ELF-1 (cell line): ENCODE data around the gene LCE7A.

Experiments used
- DNase-seq: peaks from one replicate; pipeline ENCODE4 v3.0.0-alpha.2; 2016; ENCODE audit warnings: low read depth, low spot score

The LCE7A gene

DNA sequence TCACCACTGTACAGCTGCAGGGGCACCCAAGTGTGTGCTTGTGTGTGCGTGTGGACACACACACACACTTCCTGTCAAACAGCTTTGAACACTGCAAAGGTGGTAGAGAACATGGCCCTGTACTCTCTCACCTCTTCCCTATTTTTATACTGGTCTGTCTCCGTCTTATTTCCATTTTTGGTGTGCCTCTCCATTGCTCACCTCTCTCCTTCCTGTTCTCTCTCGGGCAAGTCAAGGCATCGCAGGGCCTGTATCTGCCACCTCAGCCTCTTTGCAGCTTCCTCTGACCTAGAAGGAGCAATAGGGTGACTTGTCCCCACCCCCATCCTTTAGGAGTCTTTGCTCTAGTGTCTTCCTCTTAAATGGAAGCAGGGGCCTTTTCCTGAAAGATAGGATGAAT lies 20.5 kb downstream of the LCE7A start:
- no peak for DNase-seq

DNA sequence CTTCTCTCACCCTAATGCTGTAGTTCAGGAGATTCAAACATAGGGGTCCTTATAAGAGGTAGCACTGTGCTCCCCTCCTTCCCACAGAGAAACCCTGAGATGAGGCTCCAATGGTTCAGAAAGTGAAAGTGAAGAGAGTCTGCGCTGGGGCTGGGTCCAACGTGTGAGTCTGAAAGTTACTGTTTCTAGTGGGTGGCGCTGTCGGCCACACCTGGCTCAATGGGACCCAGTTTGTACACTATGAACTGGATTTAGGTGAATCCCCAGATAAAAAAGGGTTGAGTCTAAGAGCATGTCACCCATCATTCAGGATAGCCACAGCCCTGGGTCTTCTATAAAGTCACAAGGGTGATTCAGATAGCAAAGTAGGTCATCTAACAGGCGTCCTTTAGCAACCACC lies 21.1 kb downstream of the LCE7A start:
- no peak for DNase-seq

DNA sequence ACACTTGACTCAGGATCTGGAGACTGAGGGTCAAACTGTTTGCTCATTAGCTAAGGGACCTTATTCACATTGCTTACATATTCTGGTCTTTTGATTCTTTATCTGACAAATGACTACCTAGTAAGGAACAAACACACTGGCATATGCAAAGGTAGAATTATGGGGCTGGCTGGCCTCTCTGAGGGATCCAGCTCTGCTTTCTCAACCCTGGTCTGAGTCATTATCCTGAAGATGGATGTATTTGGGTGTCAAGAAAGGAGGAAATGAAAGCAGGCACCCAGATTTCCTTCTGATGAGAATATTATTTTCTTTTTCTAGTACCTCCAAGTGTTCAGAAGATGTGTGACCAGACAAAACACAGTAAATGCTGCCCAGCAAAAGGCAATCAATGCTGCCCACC lies 24.3 kb downstream of the LCE7A start:
- no peak for DNase-seq

DNA sequence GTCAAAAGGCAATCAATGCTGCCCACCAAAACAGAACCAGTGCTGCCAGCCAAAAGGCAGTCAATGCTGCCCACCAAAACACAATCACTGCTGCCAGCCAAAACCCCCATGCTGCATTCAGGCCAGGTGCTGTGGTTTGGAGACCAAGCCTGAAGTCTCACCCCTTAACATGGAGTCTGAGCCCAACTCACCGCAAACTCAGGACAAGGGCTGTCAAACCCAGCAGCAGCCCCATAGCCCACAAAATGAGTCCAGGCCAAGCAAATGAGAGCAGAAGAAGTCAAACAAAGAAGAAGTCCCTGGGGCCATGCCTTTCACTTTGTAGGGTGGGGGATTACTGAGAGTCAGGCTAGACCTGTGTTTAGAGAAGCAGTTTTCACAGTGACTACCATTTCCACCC lies 24.7 kb downstream of the LCE7A start:
- DNase-seq = no peak

DNA sequence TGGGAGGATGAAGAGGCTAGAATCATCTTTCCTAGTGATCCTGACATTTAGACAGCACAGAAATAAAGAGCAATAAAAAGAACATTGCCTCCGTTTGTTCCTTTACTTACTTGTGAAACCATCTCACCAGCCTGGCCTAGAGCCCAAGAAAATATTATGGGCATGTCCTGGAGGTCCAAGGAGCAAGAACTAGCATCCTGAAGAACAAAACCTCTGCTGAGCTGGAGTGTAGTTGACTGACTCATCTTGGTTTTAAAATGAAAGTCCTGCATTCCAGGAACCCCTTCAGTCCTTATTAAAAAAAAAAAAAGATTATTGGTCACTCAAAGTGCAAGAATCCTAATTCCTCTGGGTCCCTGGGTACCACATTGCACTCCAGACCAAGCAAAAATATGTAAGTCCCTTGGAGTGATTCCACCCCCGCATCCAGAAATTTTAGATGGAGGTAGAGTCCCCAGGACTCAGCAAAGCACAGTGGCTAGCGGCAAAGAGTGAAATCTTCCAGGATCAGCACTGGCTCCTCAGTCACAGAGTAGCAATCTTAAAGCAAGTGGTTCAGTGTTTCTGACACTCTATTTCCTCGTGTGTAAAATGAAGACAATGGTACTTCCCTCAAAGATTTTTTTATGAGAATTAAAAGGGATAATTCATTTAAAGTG lies 25.3 kb downstream of the LCE7A start:
- no peak for DNase-seq

DNA sequence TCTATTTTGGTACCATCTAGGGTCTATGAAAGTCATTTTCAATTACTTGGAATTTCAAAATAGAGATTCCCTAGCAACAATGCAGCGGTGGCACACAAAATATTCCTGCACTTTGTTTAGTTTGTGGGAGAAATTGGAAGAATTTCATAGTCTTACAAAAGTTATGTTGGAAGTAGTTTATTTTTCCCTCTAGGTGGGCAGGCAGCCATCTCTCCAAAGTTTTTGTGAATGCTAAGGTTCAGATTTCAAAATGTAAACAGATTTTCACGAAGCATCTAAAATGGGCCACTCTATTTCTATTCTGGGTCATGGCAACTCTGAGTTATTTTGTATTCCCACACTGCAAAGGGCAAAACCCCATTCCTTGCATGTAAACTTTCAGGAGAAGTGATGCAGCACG lies 26.3 kb downstream of the LCE7A start:
- DNase-seq = no peak

DNA sequence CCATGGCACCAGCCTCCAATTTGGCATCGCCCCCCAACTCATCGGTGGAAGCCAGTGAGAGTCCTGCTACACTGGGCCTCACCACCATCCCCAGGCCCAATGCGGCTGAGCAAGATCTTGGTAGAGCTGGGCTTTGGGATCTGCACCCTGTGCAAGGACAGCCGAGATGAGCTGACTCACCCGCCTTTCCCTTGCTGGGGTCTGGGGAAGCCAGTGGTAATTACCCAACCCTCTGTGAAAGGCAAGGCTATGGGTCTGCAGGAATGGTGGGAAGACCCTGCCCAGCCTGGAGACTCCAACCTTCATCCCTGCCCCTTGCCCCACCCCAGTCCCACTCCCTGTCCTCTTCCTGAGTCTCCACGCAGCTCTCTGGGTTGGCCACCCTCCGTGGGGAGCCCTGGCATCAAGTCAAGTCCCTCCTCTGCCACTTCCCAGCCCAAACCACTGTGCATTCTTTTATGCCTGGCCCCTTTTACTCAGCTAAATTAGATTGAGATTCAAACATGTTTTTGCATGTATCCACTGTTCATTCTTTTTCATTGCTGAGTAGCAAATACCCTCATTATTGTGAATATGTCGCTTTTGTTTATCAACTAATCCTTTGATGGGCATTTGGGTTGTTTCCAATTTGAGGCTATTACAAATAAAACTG lies 27.1 kb downstream of the LCE7A start:
- DNase-seq = no peak

DNA sequence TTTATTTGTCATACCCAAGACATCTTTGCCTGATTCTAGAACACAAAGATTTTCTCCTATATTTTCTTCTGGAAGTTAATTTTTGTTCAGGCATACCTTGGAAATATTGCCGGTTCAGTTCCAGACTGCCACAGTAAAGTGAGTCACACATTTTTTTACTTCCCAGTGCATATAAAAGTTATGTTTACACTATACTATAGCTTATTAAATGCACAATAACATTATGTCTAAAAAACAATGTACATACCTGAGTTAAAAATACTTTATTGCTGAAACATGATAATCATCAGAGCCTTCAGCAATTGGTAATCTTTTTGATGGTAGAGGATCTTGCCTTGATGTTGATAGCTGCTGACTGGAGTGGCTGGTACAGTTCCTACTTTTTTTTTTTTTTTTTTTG lies 28.3 kb downstream of the LCE7A start:
- DNase-seq = no peak

DNA sequence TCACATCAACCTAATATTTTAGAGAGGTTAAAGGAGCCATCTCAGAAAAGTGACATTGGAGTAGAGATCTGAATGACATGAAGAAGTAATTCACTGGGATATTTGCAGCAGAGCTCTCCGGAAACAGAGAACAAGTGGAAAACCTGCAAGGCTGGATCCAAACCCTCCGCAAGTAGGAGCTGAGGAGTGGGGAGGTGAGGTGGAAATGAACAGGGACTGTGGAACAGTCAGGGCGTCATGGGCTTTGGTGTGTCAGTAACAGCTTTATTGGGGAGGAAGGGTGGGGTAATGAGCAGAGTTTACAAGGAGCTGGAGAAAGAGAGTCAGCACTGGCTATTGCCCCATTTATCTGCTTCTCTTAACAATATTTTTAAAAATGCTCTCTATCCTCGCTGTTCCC lies 39.2 kb downstream of the LCE7A start:
- no peak for DNase-seq

DNA sequence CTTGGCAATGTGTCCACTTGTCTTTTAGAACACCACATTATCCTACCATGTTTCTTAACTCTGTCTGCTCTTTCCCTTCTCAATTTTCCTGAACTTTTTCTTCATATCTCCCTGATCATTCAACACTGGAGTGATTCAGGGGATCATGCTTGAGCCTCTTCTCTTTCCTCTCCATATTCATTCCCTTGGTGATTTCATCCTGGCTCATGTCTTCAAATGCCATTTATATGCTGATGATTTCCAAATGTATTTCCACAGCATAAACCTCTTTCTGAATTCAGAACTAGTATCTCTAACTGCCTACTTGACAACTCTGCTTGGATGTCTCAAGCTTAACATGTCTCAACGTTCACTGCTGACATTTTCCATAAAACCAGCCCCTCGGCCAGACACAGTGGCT lies 40.1 kb downstream of the LCE7A start:
- DNase-seq = no peak

DNA sequence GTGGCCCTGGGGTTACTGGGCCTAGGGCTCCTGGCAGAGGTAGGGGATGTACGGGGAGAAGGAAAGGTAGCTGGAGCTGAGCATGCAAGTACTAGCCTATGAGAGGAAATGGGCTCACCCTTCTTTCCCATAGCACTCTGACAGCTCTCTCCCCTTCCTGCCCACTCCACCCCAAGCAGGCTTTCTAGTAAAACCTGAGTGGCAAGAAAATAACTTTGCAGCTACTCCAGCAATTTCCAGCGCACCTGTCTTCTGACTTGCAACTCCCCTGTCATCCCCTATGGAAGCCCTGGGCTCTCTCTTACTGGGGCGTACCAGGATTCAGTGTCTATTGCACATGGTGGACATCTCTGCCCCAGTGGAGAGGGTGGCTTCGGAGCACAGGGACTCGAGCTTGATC lies 41.8 kb downstream of the LCE7A start:
- DNase-seq = no peak

DNA sequence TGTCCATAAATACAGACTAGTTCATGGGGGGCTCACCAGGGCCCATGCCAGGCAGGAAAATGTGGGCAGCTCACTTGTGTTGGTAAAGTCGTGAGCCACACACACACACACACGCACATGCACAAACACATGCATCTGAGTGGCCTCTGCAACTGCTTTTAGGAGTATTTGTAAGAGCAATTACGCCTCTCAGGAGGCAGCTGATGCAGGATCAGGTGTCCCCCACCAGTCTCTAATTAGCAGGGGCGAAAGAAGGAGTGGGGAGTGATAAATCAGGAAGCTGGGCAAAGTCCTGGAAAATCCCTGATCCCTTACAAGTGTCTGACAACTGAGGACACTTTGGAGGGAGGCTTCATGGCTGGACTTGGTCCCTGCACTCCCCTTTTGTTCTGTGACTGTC lies 42.8 kb downstream of the LCE7A start:
- DNase-seq = no peak

DNA sequence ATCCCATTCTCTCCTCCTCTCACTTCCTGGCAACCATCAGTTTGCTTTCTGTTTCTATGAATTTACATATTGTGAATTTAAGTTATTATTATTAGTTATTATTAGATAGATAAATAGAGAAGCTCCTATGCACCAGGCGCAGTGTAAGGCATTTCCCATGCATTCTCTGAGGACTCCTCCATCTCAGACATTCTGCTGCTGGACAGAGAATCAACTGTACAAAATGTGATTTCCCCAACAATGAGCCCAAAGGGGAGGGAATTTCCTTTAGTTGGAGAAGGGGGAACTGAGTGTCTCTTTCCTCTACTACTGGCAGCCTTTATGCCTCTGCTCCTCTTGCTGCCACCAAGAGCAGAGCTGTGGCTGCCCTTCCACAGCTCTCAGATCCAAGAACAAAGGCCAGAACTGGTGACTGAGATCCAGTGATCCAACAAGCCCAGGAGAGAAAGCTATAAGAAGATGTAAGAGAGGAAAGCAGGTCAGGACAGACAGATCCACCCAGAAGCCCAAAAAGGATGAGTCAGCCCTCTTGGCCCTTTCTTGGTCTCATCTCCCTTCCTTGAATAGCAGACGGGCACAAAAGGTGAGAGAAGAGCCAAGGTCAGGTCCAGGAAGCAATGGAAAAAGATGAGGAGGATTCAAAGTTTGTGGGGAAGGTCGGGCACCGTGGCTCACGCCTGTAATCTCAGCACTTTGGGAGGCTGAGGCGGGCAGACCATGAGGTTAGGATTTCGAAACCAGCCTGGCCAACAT lies 45.1 kb downstream of the LCE7A start:
- DNase-seq = no peak

DNA sequence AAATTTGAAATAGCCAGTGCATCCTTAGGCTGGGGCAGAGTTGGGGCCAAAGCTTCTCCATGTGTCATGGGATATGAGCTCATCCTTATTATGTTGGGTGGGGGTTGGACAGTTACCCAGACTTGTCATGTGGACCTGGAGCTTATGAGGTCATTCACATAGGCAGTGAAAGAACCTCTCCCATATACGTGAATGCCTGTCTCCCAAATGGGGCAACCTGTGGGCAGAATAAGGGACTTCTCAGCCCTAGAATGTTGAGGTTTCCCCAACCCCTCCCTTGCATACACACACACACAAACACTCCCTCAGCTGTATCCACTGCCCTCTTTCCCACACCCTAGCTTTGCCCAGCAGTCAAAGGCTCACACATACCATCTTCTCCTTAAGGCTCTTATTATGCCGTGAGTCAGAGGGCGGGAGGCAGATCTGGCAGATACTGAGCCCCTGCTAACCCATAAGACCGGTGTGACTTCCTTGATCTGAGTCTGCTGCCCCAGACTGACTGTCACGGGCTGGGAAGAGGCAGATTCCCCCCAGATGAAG lies 46.3 kb downstream of the LCE7A start:
- DNase-seq = peak; percentile 4

DNA sequence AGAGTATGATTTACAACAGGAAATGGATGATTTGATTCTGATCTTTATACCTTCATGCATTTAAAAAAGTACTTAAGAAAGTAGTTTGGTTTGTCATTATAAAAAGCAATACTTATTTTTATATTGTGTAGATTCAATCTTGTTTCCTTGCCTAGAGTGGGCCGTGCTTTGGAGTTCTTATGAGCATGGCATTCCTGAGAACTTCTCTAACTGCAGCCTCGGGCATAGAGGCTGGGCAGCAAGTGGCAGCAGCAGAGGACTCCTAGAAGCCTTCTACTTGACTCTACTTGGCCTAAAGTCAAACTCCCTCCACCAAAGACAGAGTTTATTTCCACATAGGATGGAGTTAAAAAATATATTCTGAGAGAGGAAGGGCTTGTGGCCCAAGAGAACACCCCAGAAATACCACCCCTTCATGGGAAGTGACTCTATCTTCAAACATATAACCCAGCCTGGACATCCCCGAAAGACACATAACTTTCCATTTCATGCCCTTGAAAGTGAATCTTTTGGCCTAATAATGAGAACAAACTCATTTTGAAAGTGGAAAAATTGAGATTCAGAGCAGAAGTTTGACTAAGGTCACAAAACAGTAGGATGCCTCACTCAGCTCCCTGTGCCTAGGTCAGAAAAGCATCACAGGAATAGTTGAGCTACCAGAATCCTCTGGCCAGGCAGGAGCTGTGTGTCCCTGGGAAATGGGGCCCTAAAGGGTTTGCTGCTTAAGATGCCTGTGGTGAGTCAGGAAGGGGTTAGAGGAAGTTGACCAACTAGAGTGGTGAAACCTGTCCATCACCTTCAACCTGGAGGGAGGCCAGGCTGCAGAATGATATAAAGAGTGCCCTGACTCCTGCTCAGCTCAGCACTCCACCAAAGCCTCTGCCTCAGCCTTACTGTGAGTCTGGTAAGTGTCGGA lies 48.1 kb downstream of the LCE7A start, which contains the start of gene IVL:
TSS of gene IVL (plus strand) at position 861 of the 916 bp plus-strand sequence. CDS start 1,252 bp downstream, outside the sequence.
- DNase-seq = no peak

DNA sequence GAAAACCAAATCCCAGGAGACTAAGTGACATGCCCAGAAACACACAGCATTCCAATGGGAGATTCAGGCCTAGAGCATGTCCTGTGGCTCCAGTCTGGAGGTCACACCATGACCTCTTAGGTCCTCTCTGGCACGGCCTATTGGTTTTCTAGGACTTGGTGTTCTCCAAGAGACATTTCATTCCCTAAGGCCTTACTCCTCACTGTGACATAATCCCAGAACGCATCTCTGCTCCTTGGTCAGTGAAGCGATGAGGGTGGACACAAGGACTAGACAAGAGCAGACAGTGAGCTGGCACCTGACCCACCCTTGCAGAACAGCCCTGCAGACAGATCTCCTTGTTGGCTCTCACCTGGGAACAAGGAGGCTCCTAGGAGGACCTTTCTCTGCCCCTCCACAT lies 49.4 kb downstream of the LCE7A start:
- no peak for DNase-seq
